ENCODE data around the gene MTOR.
"Not testable (repeated sequence)": the region's sequence is repeated elsewhere in the genome, so short reads cannot be mapped to it uniquely, and the experiment has no call there.

DNA sequence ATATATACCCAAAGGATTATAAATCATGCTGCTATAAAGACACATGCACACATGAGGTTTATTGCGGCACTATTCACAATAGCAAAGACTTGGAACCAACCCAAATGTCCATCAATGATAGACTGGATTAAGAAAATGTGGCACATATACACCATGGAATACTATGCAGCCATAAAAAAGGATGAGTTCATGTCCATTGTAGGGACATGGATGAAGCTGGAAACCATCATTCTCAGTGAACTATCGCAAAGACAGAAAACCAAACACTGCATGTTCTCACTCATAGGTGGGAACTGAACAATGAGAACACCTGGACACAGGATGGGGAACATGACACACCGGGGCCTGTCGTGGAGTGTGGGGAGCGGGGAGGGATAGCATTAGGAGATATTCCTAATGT, 95.6 kb downstream of the MTOR start:
- not testable (repeated sequence) for TF ChIP-seq CTCF (conservative IDR thresholded peaks at IDR 0.05; ENCODE audit: low read depth, low read length); EZH2 (IDR thresholded peaks at IDR 0.05; ENCODE audit: low read length, unreplicated experiment)
